Neuronal stem cell (in vitro differentiated cells): ENCODE measurements around the gene SMIM29.

Experiments used
- DNase-seq: peaks from one replicate; pipeline ENCODE4 v3.0.0-alpha.2; 2013; ENCODE audit warnings: low spot score
- H2AFZ ChIP-seq: one replicate; pipeline ENCODE4 v1.6.1; 2013; ENCODE audit warnings: mild to moderate bottlenecking, low read length, inconsistent platforms
- H2AK5ac ChIP-seq: 2 replicates; pipeline ENCODE4 v1.6.1; 2013; ENCODE audit warnings: low read depth, mild to moderate bottlenecking, inconsistent platforms, low read length, moderate library complexity, mixed read lengths
- H2BK120ac ChIP-seq: 2 replicates; pipeline ENCODE4 v1.6.1; 2013; ENCODE audit warnings: low read depth, mild to moderate bottlenecking, inconsistent platforms, low read length, moderate library complexity, mixed read lengths
- H2BK12ac ChIP-seq: one replicate; pipeline ENCODE4 v1.6.1; 2013; ENCODE audit warnings: low read length, inconsistent platforms
- H2BK15ac ChIP-seq: 2 replicates; pipeline ENCODE4 v1.6.1; 2013; ENCODE audit warnings: mild to moderate bottlenecking, low read length, inconsistent platforms, mixed read lengths
- H2BK5ac ChIP-seq: one replicate; pipeline ENCODE4 v1.6.1; 2013; ENCODE audit warnings: inconsistent platforms, mild to moderate bottlenecking, low read length, moderate library complexity
- H3K14ac ChIP-seq: one replicate; pipeline ENCODE4 v1.6.1; 2013; ENCODE audit warnings: low read length, inconsistent platforms
- H3K18ac ChIP-seq: 2 replicates; pipeline ENCODE4 v1.6.1; 2013; ENCODE audit warnings: low read length, inconsistent platforms
- H3K23ac ChIP-seq: 2 replicates; pipeline ENCODE4 v1.6.1; 2013; ENCODE audit warnings: low read depth, mild to moderate bottlenecking, mixed read lengths, low read length, inconsistent platforms; ENCODE audit not compliant: poor library complexity
- H3K27ac ChIP-seq: replicated peaks from 3 replicates; pipeline ENCODE4 v1.5.1; 2013; ENCODE audit warnings: low read length, inconsistent platforms
- H3K27me3 ChIP-seq, 3 experiments: 2 replicates each; pipeline ENCODE4 v1.6.1; 2013; ENCODE audit warnings: low read length in 3 of 3, mild to moderate bottlenecking in 2 of 3, inconsistent platforms in 1 of 3, low read depth in 1 of 3, mixed read lengths in 1 of 3, moderate library complexity in 1 of 3; ENCODE audit not compliant: control insufficient read depth in 3 of 3, insufficient read depth in 3 of 3
- H3K36me3 ChIP-seq, 2 donors: replicated peaks in 1 of 2; 2 replicates each; pipeline ENCODE4 v1.6.1; 2013; ENCODE audit warnings: low read length in 2 of 2; ENCODE audit not compliant: control insufficient read depth in 2 of 2, insufficient read depth in 2 of 2
- H3K4ac ChIP-seq: 2 replicates; pipeline ENCODE4 v1.6.1; 2013; ENCODE audit warnings: inconsistent platforms, mild to moderate bottlenecking, low read length, moderate library complexity
- H3K4me1 ChIP-seq, 2 donors: 1 replicate in 1 of 2; 2 replicates in 1 of 2; pipeline ENCODE4 v1.6.1; 2013; ENCODE audit warnings: low read length in 2 of 2, low read depth in 1 of 2; ENCODE audit not compliant: control insufficient read depth in 2 of 2, insufficient read depth in 1 of 2
- H3K4me2 ChIP-seq: one replicate; pipeline ENCODE4 v1.6.1; 2013; ENCODE audit warnings: mild to moderate bottlenecking, low read length, inconsistent platforms; ENCODE audit not compliant: insufficient read depth, poor library complexity, severe bottlenecking
- H3K4me3 ChIP-seq, 2 donors: 2 replicates each; pipeline ENCODE4 v1.5.1; 2013; ENCODE audit warnings: low read length in 2 of 2, mild to moderate bottlenecking in 2 of 2, inconsistent platforms in 1 of 2, moderate library complexity in 1 of 2
- H3K79me1 ChIP-seq: one replicate; pipeline ENCODE4 v1.6.1; 2013; ENCODE audit warnings: low read depth, mild to moderate bottlenecking, inconsistent platforms, low read length, moderate library complexity
- H3K9ac ChIP-seq: one replicate; pipeline ENCODE4 v1.6.1; 2013; ENCODE audit warnings: mild to moderate bottlenecking, low read depth, low read length, inconsistent platforms; ENCODE audit not compliant: poor library complexity
- H3K9me3 ChIP-seq, 2 donors: replicated peaks in 1 of 2; 2 replicates each; pipeline versions ENCODE3 to v1.6.1; 2013; ENCODE audit warnings: low read length in 2 of 2, mild to moderate bottlenecking in 2 of 2, inconsistent platforms in 1 of 2, low read depth in 1 of 2, mixed read lengths in 1 of 2, moderate library complexity in 1 of 2; ENCODE audit not compliant: control insufficient read depth in 2 of 2, insufficient read depth in 1 of 2
- H4K8ac ChIP-seq: one replicate; pipeline ENCODE4 v1.6.1; 2013; ENCODE audit warnings: low read depth, mild to moderate bottlenecking, inconsistent platforms, low read length, moderate library complexity
- H4K91ac ChIP-seq: one replicate; pipeline ENCODE4 v1.6.1; 2013; ENCODE audit warnings: low read length, low read depth, mild to moderate bottlenecking, inconsistent platforms; ENCODE audit not compliant: poor library complexity
- WGBS, 2 donors: extraction: QIAGEN DNeasy Blood & Tissue Kit; methylation state at CpG; one replicate each; pipeline ENCODE4 v1.1.7; 2013; ENCODE audit warnings: missing lambda C conversion rate in 2 of 2, mixed read lengths in 1 of 2; ENCODE audit not compliant: insufficient read length in 2 of 2, insufficient replicate concordance in 1 of 2; ENCODE audit errors: extremely low coverage in 2 of 2; 5-methylcytosine and 5-hydroxymethylcytosine counted together

The SMIM29 gene

GRCh38 chr6:34280216-34280615, 31.4 kb upstream of the SMIM29 start:
- H3K4me3 ChIP-seq, result no peak overlapping the region
- H3K4me1 ChIP-seq, result peaks cover 0 to 2% of the 10 kb centered on the region in 2 donors
- no peak overlapping the region for H3K27ac ChIP-seq
- WGBS, 2 donors, result no CpG with 5 or more reads among the region's 4 CpGs
- no peak overlapping the region for H3K23ac ChIP-seq
- no peak for DNase-seq
- H4K8ac ChIP-seq, result no peak overlapping the region
- no peaks in the 10 kb centered on the region for H3K9me3 ChIP-seq
- H3K79me1 ChIP-seq, result no peaks in the 10 kb centered on the region
- H2BK15ac ChIP-seq, result no peak overlapping the region
- H2BK12ac ChIP-seq, result no peak overlapping the region
- H4K91ac ChIP-seq, result no peak overlapping the region
- H3K4ac ChIP-seq, result no peak overlapping the region
- no peak overlapping the region for H3K9ac ChIP-seq
- no peak overlapping the region for H2AFZ ChIP-seq
- H2AK5ac ChIP-seq, result no peak overlapping the region
- no peaks in the 10 kb centered on the region for H3K27me3 ChIP-seq
- no peak overlapping the region for H2BK5ac ChIP-seq
- H3K18ac ChIP-seq, result no peak overlapping the region
- no peak overlapping the region for H3K14ac ChIP-seq
- no peak overlapping the region for H2BK120ac ChIP-seq
- no peak overlapping the region for H3K4me2 ChIP-seq
- H3K36me3 ChIP-seq, result peaks cover 2 to 63% of the 10 kb centered on the region in 2 donors

- DNase-seq, result no peak
- WGBS, 2 donors, result no CpG with 5 or more reads among the region's 5 CpGs
These were observed 30.0 kb upstream of the SMIM29 start for GRCh38 chr6:34278833-34279232.

GRCh38 chr6:34277763-34278112, 28.9 kb upstream of the SMIM29 start:
- peaks cover 0 to 45% of the 10 kb centered on the region in 2 donors for H3K36me3 ChIP-seq

More at GRCh38 chr6:34278833-34279232, 30.0 kb upstream of the SMIM29 start:
- Histone ChIP-seq H3K27me3 (no peaks in the 10 kb centered on the region), H3K36me3 (peaks cover 0 to 49% of the 10 kb centered on the region in 2 donors), H3K4me3 (no peak overlapping the region), H3K79me1 (no peaks in the 10 kb centered on the region), H2BK12ac (no peak overlapping the region), H3K23ac (no peak overlapping the region), H3K18ac (no peak overlapping the region), H3K9ac (no peak overlapping the region), H2BK5ac (no peak overlapping the region), H4K8ac (no peak overlapping the region), H3K14ac (no peak overlapping the region), H2BK15ac (no peak overlapping the region), H3K4ac (no peak overlapping the region), H2AFZ (no peak overlapping the region), H2BK120ac (no peak overlapping the region), H3K27ac (no peak overlapping the region), H3K4me1 (peaks cover 0 to 2% of the 10 kb centered on the region in 2 donors), H3K4me2 (no peak overlapping the region), H4K91ac (no peak overlapping the region), H3K9me3 (no peaks in the 10 kb centered on the region), H2AK5ac (no peak overlapping the region)

GRCh38 chr6:34276881-34277762, 28.3 kb upstream of the SMIM29 start:
- Histone ChIP-seq H3K79me1 (no peaks in the 10 kb centered on the region), H2BK120ac (no peak overlapping the region), H4K8ac (no peak overlapping the region), H3K9ac (no peak overlapping the region), H3K36me3 (peaks cover 0 to 40% of the 10 kb centered on the region in 2 donors), H2BK5ac (no peak overlapping the region), H4K91ac (no peak overlapping the region), H3K18ac (no peak overlapping the region), H2AFZ (no peak overlapping the region), H3K14ac (no peak overlapping the region), H3K4me2 (no peak overlapping the region), H3K4me3 (peak overlapping the region in 1 of 2 donors; percentile 14), H3K4ac (no peak overlapping the region), H3K4me1 (peaks cover 0 to 2% of the 10 kb centered on the region in 2 donors), H2BK15ac (no peak overlapping the region), H3K9me3 (no peaks in the 10 kb centered on the region), H3K27ac (no peak overlapping the region), H3K23ac (no peak overlapping the region), H2BK12ac (no peak overlapping the region), H2AK5ac (no peak overlapping the region), H3K27me3 (no peaks in the 10 kb centered on the region)
- no CpG with 5 or more reads among the region's 10 CpGs for WGBS, 2 donors
- DNase-seq, result no peak

More at GRCh38 chr6:34277763-34278112, 28.9 kb upstream of the SMIM29 start:
- Histone ChIP-seq H2BK5ac (no peak overlapping the region), H3K9me3 (no peaks in the 10 kb centered on the region), H3K4me1 (peaks cover 0 to 2% of the 10 kb centered on the region in 2 donors), H3K9ac (no peak overlapping the region), H2BK15ac (no peak overlapping the region), H2BK12ac (no peak overlapping the region), H3K4ac (no peak overlapping the region), H2AK5ac (no peak overlapping the region), H3K23ac (no peak overlapping the region), H2BK120ac (no peak overlapping the region), H4K8ac (no peak overlapping the region), H3K27ac (no peak overlapping the region), H3K4me2 (no peak overlapping the region), H3K79me1 (no peaks in the 10 kb centered on the region), H3K27me3 (no peaks in the 10 kb centered on the region), H3K4me3 (peak overlapping the region in 1 of 2 donors; percentile 14), H3K18ac (no peak overlapping the region), H3K14ac (no peak overlapping the region), H2AFZ (no peak overlapping the region), H4K91ac (no peak overlapping the region)
- WGBS, 2 donors, result no CpG with 5 or more reads among the region's 4 CpGs
- no peak for DNase-seq
